GM12878 (cell line): ENCODE data around the gene CCDC87. TPM values are rescaled to one million over a fixed set of nuclear protein-coding genes. Genes with fewer than 3 reads are reported as not detected.

Experiments
- ATAC-seq: fragments of 200-7000 bp; cut with Tn5 transposase; 3 replicates; pipeline ENCODE4 v1.9.1; 2020; ENCODE audit warnings: mild to moderate bottlenecking, moderate library complexity
- BruUV-seq: library from RNA; stranded (reverse); fragments of 400-500 nt; replicated peaks from 2 replicates; lab custom pipeline; 2021; lab: Mats Ljungman, UMichigan
- CTCF ChIA-PET: fragments of 300-600 bp; sonication (Branson Sonifier 250); formaldehyde crosslinking; extraction: SDS; loops from one replicate; lab custom pipeline; 2021; ENCODE audit warnings: inconsistent platforms; lab: Yijun Ruan, JAX
- POLR2A ChIA-PET: fragments of 350-600 bp; formaldehyde crosslinking; extraction: SDS; loops from one replicate; lab custom pipeline; 2021; ENCODE audit warnings: inconsistent platforms; lab: Charles Lee
- RAD21 ChIA-PET: fragments of 300-600 bp; sonication (Branson Sonifier 250); formaldehyde crosslinking; loops from one replicate; lab custom pipeline; 2023; ENCODE audit warnings: antibody characterized with exemption; ENCODE audit not compliant: unreplicated experiment; lab: Charles Lee
- SMC1A ChIA-PET: fragments of 300-600 bp; sonication (Branson Sonifier 250); formaldehyde crosslinking; loops from one replicate; lab custom pipeline; 2023; ENCODE audit not compliant: unreplicated experiment, uncharacterized antibody; lab: Charles Lee
- DNase-seq: peaks from one replicate; pipeline ENCODE4 v3.0.0-alpha.2; 2011; ENCODE audit warnings: low read depth, low spot score
- FAIRE-seq: peaks from 3 replicates; lab custom pipeline; 2011; peaks lifted over from hg19 to GRCh38; lab: Jason Lieb, UNC
- H2AFZ ChIP-seq: 2 replicates; pipeline ENCODE4 v1.6.0; 2011; ENCODE audit warnings: low read depth, low read length, control low read depth; ENCODE audit not compliant: control insufficient read depth
- H3K27ac ChIP-seq: 2 replicates; pipeline ENCODE4 v1.5.1; 2011; ENCODE audit warnings: control low read depth; ENCODE audit not compliant: control insufficient read depth, insufficient read depth
- H3K27me3 ChIP-seq, 2 experiments: replicated peaks in 1 of 2; 2 replicates each; pipeline versions ENCODE4 v1.6.0 to v1.6.1; 2011; ENCODE audit warnings: low read length in 1 of 2; ENCODE audit not compliant: control insufficient read depth in 2 of 2, insufficient read depth in 2 of 2
- H3K36me3 ChIP-seq, 2 experiments: 2 replicates each; pipeline ENCODE4 v1.5.1; 2011; ENCODE audit warnings: low read length in 1 of 2; ENCODE audit not compliant: control insufficient read depth in 2 of 2, insufficient read depth in 2 of 2
- H3K4me1 ChIP-seq: 2 replicates; pipeline ENCODE4 v1.6.1; 2011; ENCODE audit warnings: mild to moderate bottlenecking, low read length, moderate library complexity, mixed read lengths; ENCODE audit not compliant: control insufficient read depth, insufficient read depth
- H3K4me2 ChIP-seq: 2 replicates; pipeline ENCODE4 v1.6.0; 2011; ENCODE audit warnings: control low read depth; ENCODE audit not compliant: control insufficient read depth, insufficient read depth
- H3K4me3 ChIP-seq: fragments of 200-600 bp; sonication (generic); 2 replicates; pipeline ENCODE4 v1.5.1; 2016
- H3K79me2 ChIP-seq: 2 replicates; pipeline ENCODE4 v1.6.0; 2011; ENCODE audit warnings: low read length; ENCODE audit not compliant: control insufficient read depth, insufficient read depth
- H3K9ac ChIP-seq: 2 replicates; pipeline ENCODE4 v1.8.0; 2011; ENCODE audit warnings: low read length, control low read depth, mixed read lengths; ENCODE audit not compliant: control insufficient read depth, insufficient read depth
- H3K9me3 ChIP-seq: replicated peaks from 3 replicates; pipeline ENCODE4 v1.5.1; 2011; ENCODE audit warnings: mild to moderate bottlenecking, low read length; ENCODE audit not compliant: control insufficient read depth, insufficient read depth
- H4K20me1 ChIP-seq: 2 replicates; pipeline ENCODE4 v1.6.0; 2011; ENCODE audit not compliant: control insufficient read depth, insufficient read depth
- EZH2 ChIP-seq: IDR thresholded peaks from 2 replicates; pipeline ENCODE4 v1.6.1; 2012; ENCODE audit warnings: low read depth, mild to moderate bottlenecking, control low read depth, inconsistent platforms, low read length, borderline replicate concordance; ENCODE audit not compliant: control insufficient read depth
- IRF5 ChIP-seq: fragments of 450-650 bp; IDR thresholded peaks from 2 replicates; pipeline ENCODE4 v1.6.1; 2017; ENCODE audit warnings: borderline replicate concordance
- MTA3 ChIP-seq: IDR thresholded peaks from 2 replicates; pipeline ENCODE4 v1.6.1; 2012; ENCODE audit warnings: low read length, inconsistent platforms, borderline replicate concordance
- SIN3A ChIP-seq: IDR thresholded peaks from 2 replicates; pipeline ENCODE4 v1.6.1; 2012; ENCODE audit warnings: low read depth, low read length, improper control_type of control experiment
- USF1 ChIP-seq: IDR thresholded peaks from 2 replicates; pipeline ENCODE4 v1.6.1; 2011; ENCODE audit warnings: borderline replicate concordance, low read depth, mild to moderate bottlenecking, moderate library complexity, mixed read lengths, low read length; ENCODE audit not compliant: insufficient read depth; ENCODE audit errors: extremely low read length
- ZNF217 ChIP-seq: fragments of 450-650 bp; IDR thresholded peaks from 2 replicates; pipeline ENCODE4 v1.6.1; 2017; ENCODE audit warnings: antibody characterized with exemption, mild to moderate bottlenecking
- ZNF622 ChIP-seq: fragments of 450-650 bp; IDR thresholded peaks from 2 replicates; pipeline ENCODE4 v1.6.1; 2017; ENCODE audit warnings: mild to moderate bottlenecking, inconsistent platforms
- ZSCAN29 ChIP-seq: fragments of 450-650 bp; IDR thresholded peaks from 2 replicates; pipeline ENCODE4 v1.6.1; 2017; ENCODE audit warnings: mild to moderate bottlenecking, moderate library complexity
- WGBS: methylation state at CpG from one replicate; pipeline ENCODE4 v1.1.6; 2016; ENCODE audit warnings: low lambda C conversion rate; ENCODE audit not compliant: insufficient replicate concordance, insufficient coverage; ENCODE audit errors: missing lambda C conversion rate; 5-methylcytosine and 5-hydroxymethylcytosine counted together
- in situ Hi-C: fragments of 300-500 bp; cut with MboI; formaldehyde crosslinking; loops from 9 replicates; pipeline ENCODE4 v1.14.3; 2018; ENCODE audit warnings: mixed read lengths
- intact Hi-C: fragments of 100-400 bp; cut with micrococcal nuclease; formaldehyde crosslinking; loops from one replicate; pipeline ENCODE4 v1.14.2; 2022; ENCODE audit not compliant: unreplicated experiment
- polyA plus RNA-seq, 11 experiments: library from polyadenylated mRNA; depleted of rRNA in 4 of 11; unstranded in 6 of 11; stranded (reverse) in 5 of 11; fragments of >200 nt; fragmentation: Nextera tagmentation in 4 of 11; fragmentation: Illumina TruSeq in 1 of 11; extraction: Ambion mirVana in 4 of 11; extraction: Trizol in 1 of 11; gene quantifications; 1 replicate in 1 of 11; 2 replicates in 10 of 11; pipeline versions ENCODE4 v1.2.1 to v1.2.3, GENCODE V29; 2011 to 2016; ENCODE audit warnings: inconsistent platforms in 2 of 11, missing spikeins in 2 of 11, low read depth in 1 of 11
- total RNA-seq, 4 experiments: library from RNA; depleted of rRNA in 3 of 4; stranded (reverse); fragments of >200 nt in 3 of 4; fragmentation: Illumina TruSeq in 1 of 4; extraction: Trizol in 1 of 4; gene quantifications; 2 replicates each; pipeline versions ENCODE4 v1.2.1 to v1.2.3, GENCODE V29; 2013 to 2021
- TF ChIP-seq, protein P1 (sequence below): IDR thresholded peaks from 2 replicates; pipeline ENCODE4 v1.6.1; 2012; ENCODE audit warnings: low read length, inconsistent platforms

The CCDC87 gene
- total and polyA plus RNA-seq, 10 of the 15 experiments (the other 5 are each of a cell fraction or from before 2014, with no cell fraction given): 0.02 to 0.17 (median 0.09) TPM; not detected in 3

DNA sequence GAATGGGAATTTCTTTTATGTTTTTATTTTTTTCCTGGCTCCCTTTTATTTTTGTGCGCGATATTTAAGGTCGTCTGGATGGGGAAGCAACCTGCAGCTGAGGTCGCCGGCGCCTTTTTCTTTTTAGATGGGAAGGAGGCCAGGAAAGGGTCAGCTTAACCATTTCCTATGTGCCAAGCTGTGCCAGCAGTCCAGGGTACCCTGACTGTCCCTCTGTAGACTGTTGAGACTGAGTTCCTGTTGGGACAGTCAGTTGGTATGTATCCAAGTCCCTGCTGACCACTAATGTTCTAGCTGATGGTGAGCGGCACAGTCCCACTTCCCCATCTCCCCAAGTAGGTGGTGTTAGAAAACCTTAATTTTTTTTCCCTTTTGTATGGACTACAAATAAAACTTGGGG, 34.1 kb upstream of the CCDC87 start:
- H3K36me3 ChIP-seq: peaks cover 51 to 66% of the 10 kb centered on the region in 2 experiments
- ATAC-seq: no peak
- intact Hi-C loops (no loop called here), in situ Hi-C loops (no loop called here)
- H3K27ac ChIP-seq: no peak overlapping the region
- no peak overlapping the region for H3K4me3 ChIP-seq
- SMC1A ChIA-PET: no interaction called here
- no peaks in the 10 kb centered on the region for H3K4me1 ChIP-seq
- H3K9ac ChIP-seq: no peak overlapping the region
- TF ChIP-seq, protein P1, sequence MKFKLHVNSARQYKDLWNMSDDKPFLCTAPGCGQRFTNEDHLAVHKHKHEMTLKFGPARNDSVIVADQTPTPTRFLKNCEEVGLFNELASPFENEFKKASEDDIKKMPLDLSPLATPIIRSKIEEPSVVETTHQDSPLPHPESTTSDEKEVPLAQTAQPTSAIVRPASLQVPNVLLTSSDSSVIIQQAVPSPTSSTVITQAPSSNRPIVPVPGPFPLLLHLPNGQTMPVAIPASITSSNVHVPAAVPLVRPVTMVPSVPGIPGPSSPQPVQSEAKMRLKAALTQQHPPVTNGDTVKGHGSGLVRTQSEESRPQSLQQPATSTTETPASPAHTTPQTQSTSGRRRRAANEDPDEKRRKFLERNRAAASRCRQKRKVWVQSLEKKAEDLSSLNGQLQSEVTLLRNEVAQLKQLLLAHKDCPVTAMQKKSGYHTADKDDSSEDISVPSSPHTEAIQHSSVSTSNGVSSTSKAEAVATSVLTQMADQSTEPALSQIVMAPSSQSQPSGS: no peak
- TF ChIP-seq IRF5 (no peak), ZSCAN29 (no peak), MTA3 (no peak), EZH2 (no peak), USF1 (no peak), ZNF622 (no peak), SIN3A (no peak), ZNF217 (no peak)
- FAIRE-seq: no peak
- H3K79me2 ChIP-seq: peaks cover 91% of the 10 kb centered on the region
- H3K27me3 ChIP-seq: no peaks in the 10 kb centered on the region
- 98% methylated on average over 7 of the region's 7 CpGs for WGBS
- no peak overlapping the region for H3K4me2 ChIP-seq
- CTCF ChIA-PET: interaction anchor here (1.1 kb wide), 1 partner anchor 10 kb away, joined by 5 read pairs; no protein-coding TSS in a partner anchor
- POLR2A ChIA-PET: interaction anchor here (0.8 kb wide), 1 partner anchor 11 kb away, joined by 3 read pairs; no protein-coding TSS in a partner anchor
- RAD21 ChIA-PET: no interaction called here
- no TSS peak for BruUV-seq
- no peak overlapping the region for H2AFZ ChIP-seq
- no peak for DNase-seq
- no peaks in the 10 kb centered on the region for H3K9me3 ChIP-seq
- H4K20me1 ChIP-seq: peaks cover 20% of the 10 kb centered on the region
